ENCODE data around the gene PURA. TPM values are rescaled to one million over a fixed set of nuclear protein-coding genes. Genes with fewer than 3 reads are reported as not detected.

Gene PURA
- total RNA-seq, 2 donors from 2014 or later: 11.9 to 14.2 TPM

- Mint-ChIP-seq H3K27me3 (ENCODE audit: low read depth) (peaks cover 6% of the 10 kb centered on the region), H3K27ac (peak overlapping the region; percentile 57), H3K4me1 (ENCODE audit: low read depth) (peaks cover 70% of the 10 kb centered on the region), H3K4me3 (peak overlapping the region; percentile 89 to 90), H3K36me3 (ENCODE audit: insufficient read depth in 2 of 2) (peaks cover 1 to 4% of the 10 kb centered on the region in 2 donors), H3K9me3 (no peaks in the 10 kb centered on the region)
- peak in 1 of 2 donors; percentile 31 for DNase-seq
- no peak for ATAC-seq (replicated peaks in 1 of 2)
Measured at GRCh38 chr5:140112685-140113179, 1.2 kb upstream of the PURA start.

- peak in 1 of 2 donors; percentile 2 for ATAC-seq (replicated peaks in 1 of 2)
- peaks cover 6% of the 10 kb centered on the region for H3K27me3 Mint-ChIP-seq (ENCODE audit: low read depth)
- H3K27ac Mint-ChIP-seq: peak overlapping the region; percentile 24
- peaks cover 75% of the 10 kb centered on the region for H3K4me1 Mint-ChIP-seq (ENCODE audit: low read depth)
- no peaks in the 10 kb centered on the region for H3K9me3 Mint-ChIP-seq
- peaks cover 1 to 4% of the 10 kb centered on the region in 2 donors for H3K36me3 Mint-ChIP-seq (ENCODE audit: insufficient read depth in 2 of 2)
- H3K4me3 Mint-ChIP-seq: peak overlapping the region; percentile 89 to 90
- peak; percentile 21 to 34 for DNase-seq
Measured at GRCh38 chr5:140113180-140113698, 670 bp upstream of the PURA start.

DNA sequence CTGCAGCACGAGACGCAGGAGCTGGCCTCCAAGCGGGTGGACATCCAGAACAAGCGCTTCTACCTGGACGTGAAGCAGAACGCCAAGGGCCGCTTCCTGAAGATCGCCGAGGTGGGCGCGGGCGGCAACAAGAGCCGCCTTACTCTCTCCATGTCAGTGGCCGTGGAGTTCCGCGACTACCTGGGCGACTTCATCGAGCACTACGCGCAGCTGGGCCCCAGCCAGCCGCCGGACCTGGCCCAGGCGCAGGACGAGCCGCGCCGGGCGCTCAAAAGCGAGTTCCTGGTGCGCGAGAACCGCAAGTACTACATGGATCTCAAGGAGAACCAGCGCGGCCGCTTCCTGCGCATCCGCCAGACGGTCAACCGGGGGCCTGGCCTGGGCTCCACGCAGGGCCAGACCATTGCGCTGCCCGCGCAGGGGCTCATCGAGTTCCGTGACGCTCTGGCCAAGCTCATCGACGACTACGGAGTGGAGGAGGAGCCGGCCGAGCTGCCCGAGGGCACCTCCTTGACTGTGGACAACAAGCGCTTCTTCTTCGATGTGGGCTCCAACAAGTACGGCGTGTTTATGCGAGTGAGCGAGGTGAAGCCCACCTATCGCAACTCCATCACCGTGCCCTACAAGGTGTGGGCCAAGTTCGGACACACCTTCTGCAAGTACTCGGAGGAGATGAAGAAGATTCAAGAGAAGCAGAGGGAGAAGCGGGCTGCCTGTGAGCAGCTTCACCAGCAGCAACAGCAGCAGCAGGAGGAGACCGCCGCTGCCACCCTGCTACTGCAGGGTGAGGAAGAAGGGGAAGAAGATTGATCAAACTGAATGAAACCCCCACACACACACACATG lies 654 bp downstream of the PURA start:
- H3K27ac Mint-ChIP-seq: peak overlapping the region; percentile 51
- DNase-seq: peak; percentile 58 to 64
- peak; percentile 40 to 48 for ATAC-seq (replicated peaks in 1 of 2)
- peaks cover 1 to 4% of the 10 kb centered on the region in 2 donors for H3K36me3 Mint-ChIP-seq (ENCODE audit: insufficient read depth in 2 of 2)
- H3K27me3 Mint-ChIP-seq (ENCODE audit: low read depth): peaks cover 6% of the 10 kb centered on the region
- peaks cover 71% of the 10 kb centered on the region for H3K4me1 Mint-ChIP-seq (ENCODE audit: low read depth)
- H3K9me3 Mint-ChIP-seq: no peaks in the 10 kb centered on the region
- H3K4me3 Mint-ChIP-seq: peak overlapping the region; percentile 89 to 94

GRCh38 chr5:140115186-140115500 lies 1.2 kb downstream of the PURA start:
- H3K9me3 Mint-ChIP-seq: no peaks in the 10 kb centered on the region
- peaks cover 6% of the 10 kb centered on the region for H3K27me3 Mint-ChIP-seq (ENCODE audit: low read depth)
- peaks cover 1 to 4% of the 10 kb centered on the region in 2 donors for H3K36me3 Mint-ChIP-seq (ENCODE audit: insufficient read depth in 2 of 2)
- peaks cover 65% of the 10 kb centered on the region for H3K4me1 Mint-ChIP-seq (ENCODE audit: low read depth)
- peak overlapping the region; percentile 51 for H3K27ac Mint-ChIP-seq
- DNase-seq (no peak), ATAC-seq (replicated peaks in 1 of 2) (no peak)
- H3K4me3 Mint-ChIP-seq: peak overlapping the region; percentile 89 to 94

GRCh38 chr5:140116716-140117115 lies 2.8 kb downstream of the PURA start:
- no peaks in the 10 kb centered on the region for H3K27me3 Mint-ChIP-seq (ENCODE audit: low read depth)
- ATAC-seq (replicated peaks in 1 of 2) (no peak), DNase-seq (no peak)
- no peak overlapping the region for H3K27ac Mint-ChIP-seq
- H3K36me3 Mint-ChIP-seq (ENCODE audit: insufficient read depth in 2 of 2): peaks cover 1 to 4% of the 10 kb centered on the region in 2 donors
- no peaks in the 10 kb centered on the region for H3K9me3 Mint-ChIP-seq
- peaks cover 58% of the 10 kb centered on the region for H3K4me1 Mint-ChIP-seq (ENCODE audit: low read depth)
- H3K4me3 Mint-ChIP-seq: peak overlapping the region; percentile 11 to 77

GRCh38 chr5:140117523-140117922 lies 3.6 kb downstream of the PURA start:
- H3K27ac Mint-ChIP-seq: no peak overlapping the region
- peaks cover 54% of the 10 kb centered on the region for H3K4me1 Mint-ChIP-seq (ENCODE audit: low read depth)
- no peaks in the 10 kb centered on the region for H3K9me3 Mint-ChIP-seq
- peaks cover 1 to 4% of the 10 kb centered on the region in 2 donors for H3K36me3 Mint-ChIP-seq (ENCODE audit: insufficient read depth in 2 of 2)
- DNase-seq (no peak), ATAC-seq (replicated peaks in 1 of 2) (no peak)
- H3K27me3 Mint-ChIP-seq (ENCODE audit: low read depth): no peaks in the 10 kb centered on the region
- peak overlapping the region in 1 of 2 donors; percentile 77 for H3K4me3 Mint-ChIP-seq

- Mint-ChIP-seq H3K27ac (no peak overlapping the region), H3K36me3 (ENCODE audit: insufficient read depth in 2 of 2) (peaks cover 1 to 4% of the 10 kb centered on the region in 2 donors), H3K9me3 (no peaks in the 10 kb centered on the region), H3K4me3 (peak overlapping the region; percentile 41 to 71), H3K4me1 (ENCODE audit: low read depth) (peaks cover 51% of the 10 kb centered on the region), H3K27me3 (ENCODE audit: low read depth) (no peaks in the 10 kb centered on the region)
- DNase-seq (no peak), ATAC-seq (replicated peaks in 1 of 2) (no peak)
Measured at GRCh38 chr5:140118302-140118936, 4.5 kb downstream of the PURA start.

DNA sequence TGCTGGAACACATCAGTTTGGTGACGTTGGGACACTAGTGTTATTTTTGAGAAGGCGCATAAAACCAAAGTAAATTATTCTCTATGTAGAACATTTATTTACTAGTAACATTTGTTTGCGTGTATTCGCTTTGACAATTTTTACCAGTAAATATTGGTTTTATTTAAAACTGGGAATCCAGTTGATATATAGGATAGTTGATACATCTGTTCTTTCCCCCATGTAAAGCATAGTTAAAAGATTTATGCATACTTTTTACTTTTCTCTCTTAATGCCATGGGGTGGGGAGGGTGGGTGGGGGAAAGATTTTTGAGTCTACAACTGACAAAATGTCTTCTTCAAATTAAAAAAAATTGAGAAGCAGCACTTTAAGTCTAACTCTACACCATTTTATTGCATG lies 11.7 kb downstream of the PURA start, which contains the start of gene IGIP:
IGIP (plus strand) TSS at position 301 of the 400 bp plus-strand sequence. CDS start 2,540 bp downstream, outside the sequence.
- Mint-ChIP-seq H3K27ac (no peak within 1 kb of the TSS), H3K27me3 (ENCODE audit: low read depth) (no peaks in the 10 kb centered on the region)
- DNase-seq: no peak

DNA sequence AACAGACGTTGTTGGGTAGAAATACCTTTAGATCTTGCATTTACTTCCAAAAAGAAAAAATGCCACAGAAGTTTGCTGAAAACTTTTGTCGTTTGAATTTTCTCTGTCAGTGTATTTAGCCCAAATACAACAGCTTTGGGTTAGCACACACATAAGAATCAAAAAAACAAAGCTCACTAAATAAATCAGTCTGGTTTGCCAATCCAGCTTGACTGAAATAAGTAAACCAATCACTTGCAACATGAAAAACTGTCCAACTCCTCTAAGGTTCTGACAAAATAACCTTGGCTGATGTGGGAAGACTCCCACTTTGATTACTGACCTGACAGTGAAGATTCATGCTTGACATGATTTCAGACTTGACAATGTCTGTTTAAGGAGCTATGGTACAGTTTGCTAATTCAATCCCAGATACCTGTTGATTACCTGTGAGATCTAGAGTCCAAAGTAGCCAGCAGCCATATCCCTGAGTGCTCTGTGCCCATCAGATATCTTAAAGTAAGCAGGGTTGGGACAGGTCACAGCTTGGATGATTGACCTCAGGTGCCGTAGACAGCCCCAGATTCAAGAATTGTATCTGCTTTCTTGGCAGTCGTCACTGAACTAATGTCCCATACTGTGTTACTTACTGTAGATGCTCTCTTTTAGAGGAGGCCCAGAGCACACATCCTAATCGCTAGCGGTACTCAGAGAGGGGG lies 12.6 kb downstream of the PURA start:
- Mint-ChIP-seq H3K4me3 (no peak overlapping the region), H3K36me3 (ENCODE audit: insufficient read depth in 2 of 2) (no peaks in the 10 kb centered on the region), H3K27me3 (ENCODE audit: low read depth) (no peaks in the 10 kb centered on the region), H3K9me3 (no peaks in the 10 kb centered on the region), H3K27ac (no peak overlapping the region), H3K4me1 (ENCODE audit: low read depth) (peaks cover 43% of the 10 kb centered on the region)
- no peak for ATAC-seq (replicated peaks in 1 of 2)
- no peak for DNase-seq

More for the DNA sequence above, 11.7 kb downstream of the PURA start, which contains the start of gene IGIP:
- Mint-ChIP-seq H3K4me3 (no peak within 1 kb of the TSS), H3K9me3 (no peaks in the 10 kb centered on the region), H3K4me1 (ENCODE audit: low read depth) (peaks cover 36% of the 10 kb centered on the region), H3K36me3 (ENCODE audit: insufficient read depth in 2 of 2) (no peaks in the 10 kb centered on the region)
- ATAC-seq (replicated peaks in 1 of 2): no peak

DNA sequence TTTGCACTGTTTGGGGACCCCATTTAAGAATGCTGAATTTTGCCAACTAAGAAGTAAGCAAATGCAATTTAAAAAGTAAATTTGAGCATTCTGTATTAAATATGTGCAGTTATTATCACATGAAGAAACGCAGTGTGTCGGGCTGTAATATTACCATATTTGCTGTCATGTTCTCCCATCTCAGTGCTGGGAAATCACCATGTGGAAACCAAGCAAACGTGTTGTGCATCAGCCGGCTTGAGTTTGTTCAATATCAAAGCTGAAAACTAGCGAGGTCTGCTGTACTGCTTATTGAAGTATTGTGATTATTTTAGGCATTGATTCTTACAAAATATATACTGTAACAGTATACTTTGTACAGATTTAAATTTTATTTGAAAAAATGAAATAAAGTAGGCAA lies 14.5 kb downstream of the PURA start:
- no peak for ATAC-seq (replicated peaks in 1 of 2)
- peaks cover 43% of the 10 kb centered on the region for H3K4me1 Mint-ChIP-seq (ENCODE audit: low read depth)
- no peak overlapping the region for H3K4me3 Mint-ChIP-seq
- DNase-seq: no peak
- no peaks in the 10 kb centered on the region for H3K36me3 Mint-ChIP-seq (ENCODE audit: insufficient read depth in 2 of 2)
- no peaks in the 10 kb centered on the region for H3K27me3 Mint-ChIP-seq (ENCODE audit: low read depth)
- no peaks in the 10 kb centered on the region for H3K9me3 Mint-ChIP-seq
- H3K27ac Mint-ChIP-seq: no peak overlapping the region

- no peak for ATAC-seq (replicated peaks in 1 of 2)
- no peaks in the 10 kb centered on the region for H3K9me3 Mint-ChIP-seq
- no peaks in the 10 kb centered on the region for H3K36me3 Mint-ChIP-seq (ENCODE audit: insufficient read depth in 2 of 2)
- no peak for DNase-seq
- H3K27ac Mint-ChIP-seq: peak overlapping the region; percentile 34
- H3K4me3 Mint-ChIP-seq: no peak overlapping the region
- peaks cover 33% of the 10 kb centered on the region for H3K4me1 Mint-ChIP-seq (ENCODE audit: low read depth)
- no peaks in the 10 kb centered on the region for H3K27me3 Mint-ChIP-seq (ENCODE audit: low read depth)
Measured at GRCh38 chr5:140130949-140131733, 17.2 kb downstream of the PURA start.

GRCh38 chr5:140131967-140132409 lies 18.1 kb downstream of the PURA start:
- Mint-ChIP-seq H3K9me3 (no peaks in the 10 kb centered on the region), H3K4me1 (ENCODE audit: low read depth) (peaks cover 33% of the 10 kb centered on the region), H3K27ac (no peak overlapping the region), H3K4me3 (peak overlapping the region in 1 of 2 donors; percentile 10), H3K27me3 (ENCODE audit: low read depth) (no peaks in the 10 kb centered on the region), H3K36me3 (ENCODE audit: insufficient read depth in 2 of 2) (no peaks in the 10 kb centered on the region)
- ATAC-seq (replicated peaks in 1 of 2) (peak; percentile 76 to 78), DNase-seq (no peak)

Data from activated T-cell treated with anti-CD3 and anti-CD28 coated beads, Interleukin-2, amount 50 U/mL, for 72 hours (primary cell).